Measurements from ENCODE around the gene SFXN4. TPM values are rescaled to one million over a fixed set of nuclear protein-coding genes. Genes with fewer than 3 reads are reported as not detected.
A peak's percentile ranks its signal among the peaks of the same experiment; 100 is the strongest.

SFXN4 gene
- total RNA-seq, 1 experiment from 2014 or later: 21.9 TPM

DNA sequence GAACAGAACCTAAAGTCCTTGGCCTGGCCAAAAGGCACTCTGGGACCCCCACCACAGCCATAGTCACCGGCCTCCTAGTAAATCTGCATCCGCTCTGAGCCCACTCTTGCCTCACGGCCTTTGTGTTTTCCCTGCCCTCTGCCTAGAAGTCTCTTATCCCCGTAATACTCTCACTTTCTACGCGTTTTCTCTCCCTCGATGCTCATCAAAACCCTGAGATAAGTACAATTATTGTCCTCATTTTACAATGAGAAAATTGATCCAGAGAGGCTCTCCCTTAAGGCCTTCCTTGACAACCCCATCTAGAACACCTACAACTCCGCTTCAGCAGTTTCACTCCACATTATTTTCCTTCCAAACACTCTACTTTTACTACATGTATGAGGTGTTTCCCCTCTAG lies 1.5 kb upstream of the SFXN4 start:
- Histone ChIP-seq H2BK12ac (ENCODE audit: insufficient read length, low read depth, low read length) (no peak overlapping the region), H3K4ac (ENCODE audit: low read depth, low read length) (no peak overlapping the region), H4K8ac (replicated peaks; ENCODE audit: insufficient read length, low read depth, low read length) (no peak overlapping the region), H3K79me1 (ENCODE audit: insufficient read depth, low read depth, low read length, poor library complexity, severe bottlenecking) (no peaks in the 10 kb centered on the region), H3K79me2 (ENCODE audit: insufficient read depth, low read length) (no peaks in the 10 kb centered on the region), H2BK120ac (ENCODE audit: low read depth, low read length, poor library complexity, severe bottlenecking) (no peak overlapping the region), H3K14ac (ENCODE audit: insufficient read depth, low read length) (no peak overlapping the region), H3K23me2 (ENCODE audit: insufficient read length, low read depth, low read length, poor library complexity, severe bottlenecking) (peaks cover 5% of the 10 kb centered on the region), H3K27ac (ENCODE audit: insufficient read length, low read depth, low read length) (no peak overlapping the region), H2AFZ (ENCODE audit: low read length) (no peak overlapping the region), H4K20me1 (ENCODE audit: control insufficient read depth, insufficient read depth, insufficient read length) (no peaks in the 10 kb centered on the region), H3K9ac (ENCODE audit: extremely low read depth, insufficient read length, low read length) (no peak overlapping the region), H2BK15ac (ENCODE audit: low read depth, low read length) (no peak overlapping the region), H4K5ac (ENCODE audit: insufficient read length, low read depth, low read length) (no peak overlapping the region), H3K4me2 (ENCODE audit: insufficient read depth, insufficient read length, low read length) (no peak overlapping the region), H2BK5ac (ENCODE audit: insufficient read length, low read length) (no peak overlapping the region), H3K56ac (ENCODE audit: insufficient read length, low read depth, low read length) (no peak overlapping the region), H3K23ac (ENCODE audit: insufficient read length, low read depth, low read length) (no peak overlapping the region), H2AK5ac (ENCODE audit: insufficient read length, low read length) (no peak overlapping the region), H3T11ph (ENCODE audit: low read length) (no peak overlapping the region), H3K9me3 (ENCODE audit: control insufficient read depth, low read depth, low read length) (no peaks in the 10 kb centered on the region), H4K91ac (ENCODE audit: insufficient read length, low read depth, low read length) (no peak overlapping the region), H3K27me3 (ENCODE audit: insufficient read depth, low read length) (no peaks in the 10 kb centered on the region), H2BK20ac (ENCODE audit: low read depth, low read length, poor library complexity, severe bottlenecking) (no peak overlapping the region), H3K4me1 (ENCODE audit: insufficient read depth, low read length) (no peaks in the 10 kb centered on the region), H3K18ac (ENCODE audit: insufficient read length, low read depth, low read length) (no peak overlapping the region)
- no peaks in the 10 kb centered on the region for H3K27me3 Mint-ChIP-seq (ENCODE audit: low read depth)
- H3K4me3 Mint-ChIP-seq: peak overlapping the region in 1 of 2 experiments; percentile 88; a peak in 3 of 5 replicates
- peaks cover 24 to 51% (median 43%) of the 10 kb centered on the region in 3 experiments for H3K36me3 Mint-ChIP-seq (ENCODE audit: insufficient read depth in 1 of 3, low read depth in 3 of 3)
- peak overlapping the region in 1 of 3 experiments; percentile 29; a peak in 2 of 7 replicates for H3K27ac Mint-ChIP-seq
- DNase-seq: no peak
- TF ChIP-seq, protein P1, sequence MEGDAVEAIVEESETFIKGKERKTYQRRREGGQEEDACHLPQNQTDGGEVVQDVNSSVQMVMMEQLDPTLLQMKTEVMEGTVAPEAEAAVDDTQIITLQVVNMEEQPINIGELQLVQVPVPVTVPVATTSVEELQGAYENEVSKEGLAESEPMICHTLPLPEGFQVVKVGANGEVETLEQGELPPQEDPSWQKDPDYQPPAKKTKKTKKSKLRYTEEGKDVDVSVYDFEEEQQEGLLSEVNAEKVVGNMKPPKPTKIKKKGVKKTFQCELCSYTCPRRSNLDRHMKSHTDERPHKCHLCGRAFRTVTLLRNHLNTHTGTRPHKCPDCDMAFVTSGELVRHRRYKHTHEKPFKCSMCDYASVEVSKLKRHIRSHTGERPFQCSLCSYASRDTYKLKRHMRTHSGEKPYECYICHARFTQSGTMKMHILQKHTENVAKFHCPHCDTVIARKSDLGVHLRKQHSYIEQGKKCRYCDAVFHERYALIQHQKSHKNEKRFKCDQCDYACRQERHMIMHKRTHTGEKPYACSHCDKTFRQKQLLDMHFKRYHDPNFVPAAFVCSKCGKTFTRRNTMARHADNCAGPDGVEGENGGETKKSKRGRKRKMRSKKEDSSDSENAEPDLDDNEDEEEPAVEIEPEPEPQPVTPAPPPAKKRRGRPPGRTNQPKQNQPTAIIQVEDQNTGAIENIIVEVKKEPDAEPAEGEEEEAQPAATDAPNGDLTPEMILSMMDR (conservative IDR thresholded peaks at IDR 0.05): no peak
- no CpG with 5 or more reads among the region's 8 CpGs for WGBS (ENCODE audit: extremely low coverage, insufficient read length, low lambda C conversion rate)
- peaks cover 13 to 22% of the 10 kb centered on the region in 2 experiments for H3K4me1 Mint-ChIP-seq
- H3K9me3 Mint-ChIP-seq: no peaks in the 10 kb centered on the region

Data from H9 (cell line).